Mesendoderm (in vitro differentiated cells): ENCODE results near the gene FAAP100.

Source experiments
- DNase-seq: peaks from one replicate; pipeline ENCODE4 v3.0.0; 2013
- H2AK5ac ChIP-seq: 2 replicates; pipeline ENCODE4 v1.6.1; 2013; ENCODE audit warnings: low read length, inconsistent platforms
- H2BK120ac ChIP-seq: 2 replicates; pipeline ENCODE4 v1.6.1; 2013; ENCODE audit warnings: low read depth, mild to moderate bottlenecking, low read length, moderate library complexity, mixed read lengths
- H2BK15ac ChIP-seq: replicated peaks from 2 replicates; pipeline ENCODE4 v1.6.1; 2013; ENCODE audit warnings: low read depth, mild to moderate bottlenecking, moderate library complexity
- H2BK5ac ChIP-seq: 2 replicates; pipeline ENCODE4 v1.6.1; 2013; ENCODE audit warnings: low read length, inconsistent platforms
- H3K18ac ChIP-seq: 2 replicates; pipeline ENCODE4 v1.6.1; 2013; ENCODE audit warnings: mild to moderate bottlenecking, low read length, mixed read lengths
- H3K23ac ChIP-seq: one replicate; pipeline ENCODE4 v1.6.1; 2013; ENCODE audit warnings: low read length
- H3K27ac ChIP-seq: 2 replicates; pipeline ENCODE4 v1.5.1; 2013; ENCODE audit warnings: low read depth, mild to moderate bottlenecking, inconsistent platforms, low read length, moderate library complexity
- H3K27me3 ChIP-seq: 2 replicates; pipeline ENCODE4 v1.6.1; 2013; ENCODE audit warnings: low read length, control low read depth, mild to moderate bottlenecking, inconsistent platforms; ENCODE audit not compliant: insufficient read depth, poor library complexity
- H3K36me3 ChIP-seq: 2 replicates; pipeline ENCODE4 v1.6.1; 2013; ENCODE audit warnings: low read length, inconsistent platforms; ENCODE audit not compliant: control insufficient read depth, insufficient read depth
- H3K4ac ChIP-seq: one replicate; pipeline ENCODE4 v1.6.1; 2013; ENCODE audit warnings: low read depth, mild to moderate bottlenecking, low read length, moderate library complexity
- H3K4me1 ChIP-seq: 2 replicates; pipeline ENCODE4 v1.6.1; 2013; ENCODE audit warnings: low read depth, low read length, inconsistent platforms; ENCODE audit not compliant: control insufficient read depth
- H3K4me2 ChIP-seq: 2 replicates; pipeline ENCODE4 v1.6.1; 2013; ENCODE audit warnings: low read length
- H3K4me3 ChIP-seq: 2 replicates; pipeline ENCODE4 v1.5.1; 2013; ENCODE audit warnings: mild to moderate bottlenecking, low read length
- H3K56ac ChIP-seq: one replicate; pipeline ENCODE4 v1.6.1; 2013; ENCODE audit warnings: low read length
- H3K79me1 ChIP-seq: 2 replicates; pipeline ENCODE4 v1.6.1; 2013; ENCODE audit warnings: low read length, inconsistent platforms
- H3K79me2 ChIP-seq: 2 replicates; pipeline ENCODE4 v1.6.1; 2013; ENCODE audit warnings: mild to moderate bottlenecking, low read length; ENCODE audit not compliant: control insufficient read depth, insufficient read depth
- H3K9ac ChIP-seq: 2 replicates; pipeline ENCODE4 v1.6.1; 2013; ENCODE audit warnings: low read length, inconsistent platforms
- H4K5ac ChIP-seq: one replicate; pipeline ENCODE4 v1.6.1; 2013; ENCODE audit warnings: low read length
- H4K8ac ChIP-seq: one replicate; pipeline ENCODE4 v1.6.1; 2013; ENCODE audit warnings: low read depth, mild to moderate bottlenecking, control low read depth, low read length, moderate library complexity
- WGBS: extraction: QIAGEN DNeasy Blood & Tissue Kit; methylation state at CpG from one replicate; pipeline ENCODE4 v1.1.7; 2013; ENCODE audit warnings: low lambda C conversion rate, missing lambda C conversion rate; ENCODE audit not compliant: insufficient coverage; ENCODE audit errors: extremely low coverage; 5-methylcytosine and 5-hydroxymethylcytosine counted together

The FAAP100 gene

DNA sequence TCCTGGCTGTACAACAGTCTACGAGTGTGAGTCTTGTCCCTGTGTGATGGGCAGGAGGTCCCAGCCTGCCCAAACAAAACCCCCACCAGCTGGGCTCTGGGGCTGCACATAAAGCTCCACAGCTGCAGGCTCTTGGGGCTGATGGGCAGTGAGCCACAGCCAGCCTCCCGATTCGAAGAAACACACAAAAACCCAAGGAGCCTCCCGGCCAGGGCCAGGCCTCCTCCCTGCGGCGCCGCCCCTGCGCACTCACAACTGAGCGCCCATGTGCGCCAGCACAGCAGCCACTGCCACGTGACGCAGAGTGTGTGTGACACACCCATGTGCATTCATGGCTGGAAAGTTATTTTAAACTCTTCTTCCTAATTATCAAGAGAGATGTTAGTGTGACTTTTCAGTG, 30.6 kb upstream of the FAAP100 start:
- Histone ChIP-seq H4K5ac (no peak overlapping the region), H3K23ac (no peak overlapping the region), H2BK5ac (no peak overlapping the region), H3K56ac (no peak overlapping the region), H3K36me3 (peaks cover 16% of the 10 kb centered on the region), H3K4me2 (no peak overlapping the region), H3K79me1 (peaks cover 6% of the 10 kb centered on the region), H3K27ac (no peak overlapping the region), H2AK5ac (no peak overlapping the region), H2BK15ac (no peak overlapping the region), H3K4me1 (no peaks in the 10 kb centered on the region), H3K79me2 (no peaks in the 10 kb centered on the region), H3K4ac (no peak overlapping the region), H4K8ac (no peak overlapping the region), H3K18ac (no peak overlapping the region), H3K9ac (no peak overlapping the region), H2BK120ac (no peak overlapping the region), H3K4me3 (no peak overlapping the region), H3K27me3 (no peaks in the 10 kb centered on the region)
- no peak for DNase-seq
- no CpG with 5 or more reads among the region's 12 CpGs for WGBS

DNA sequence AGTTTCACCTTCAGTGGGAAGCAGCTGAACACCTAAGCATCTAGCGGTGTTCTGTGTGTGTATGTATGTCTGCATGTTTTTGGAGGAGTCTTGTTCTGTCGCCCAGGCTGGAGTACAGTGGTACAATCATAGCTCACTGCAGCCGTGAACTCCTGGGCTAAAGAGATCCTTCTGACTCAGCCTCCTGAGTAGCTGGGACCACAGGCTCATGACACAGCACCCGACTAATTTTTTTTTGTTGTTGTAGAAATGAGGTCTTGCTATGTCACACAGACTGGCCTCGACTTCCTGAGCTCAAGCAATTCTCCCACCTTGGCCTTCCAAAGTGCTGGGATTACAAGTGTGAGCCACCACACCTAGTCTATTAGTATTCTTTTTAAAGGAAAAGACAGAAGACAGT, 30.2 kb upstream of the FAAP100 start:
- no CpG with 5 or more reads among the region's 5 CpGs for WGBS

GRCh38 chr17:81581758-81582157, 29.6 kb upstream of the FAAP100 start:
- Histone ChIP-seq H3K4me3 (no peak overlapping the region), H3K4me2 (no peak overlapping the region), H3K27me3 (no peaks in the 10 kb centered on the region), H3K4ac (no peak overlapping the region), H3K79me2 (no peaks in the 10 kb centered on the region), H3K56ac (no peak overlapping the region), H2AK5ac (no peak overlapping the region), H2BK15ac (no peak overlapping the region), H2BK120ac (no peak overlapping the region), H3K18ac (no peak overlapping the region), H2BK5ac (no peak overlapping the region), H3K9ac (no peak overlapping the region), H3K36me3 (peaks cover 18% of the 10 kb centered on the region), H4K8ac (no peak overlapping the region), H3K4me1 (no peaks in the 10 kb centered on the region), H4K5ac (no peak overlapping the region), H3K27ac (no peak overlapping the region), H3K79me1 (peaks cover 6% of the 10 kb centered on the region), H3K23ac (no peak overlapping the region)
- DNase-seq = no peak
- no CpG with 5 or more reads among the region's 8 CpGs for WGBS

More for the DNA sequence above, 30.2 kb upstream of the FAAP100 start:
- Histone ChIP-seq H3K27ac (no peak overlapping the region), H2BK120ac (no peak overlapping the region), H3K4me3 (no peak overlapping the region), H4K8ac (no peak overlapping the region), H3K4me2 (no peak overlapping the region), H2BK5ac (no peak overlapping the region), H3K79me2 (no peaks in the 10 kb centered on the region), H3K56ac (no peak overlapping the region), H3K36me3 (peaks cover 18% of the 10 kb centered on the region), H3K4ac (no peak overlapping the region), H3K9ac (no peak overlapping the region), H3K27me3 (no peaks in the 10 kb centered on the region), H3K79me1 (peaks cover 6% of the 10 kb centered on the region), H3K23ac (no peak overlapping the region), H4K5ac (no peak overlapping the region), H3K4me1 (no peaks in the 10 kb centered on the region), H2BK15ac (no peak overlapping the region), H3K18ac (no peak overlapping the region), H2AK5ac (no peak overlapping the region)
- DNase-seq = no peak

GRCh38 chr17:81580481-81580880, 28.3 kb upstream of the FAAP100 start:
- no CpG with 5 or more reads among the region's 6 CpGs for WGBS

DNA sequence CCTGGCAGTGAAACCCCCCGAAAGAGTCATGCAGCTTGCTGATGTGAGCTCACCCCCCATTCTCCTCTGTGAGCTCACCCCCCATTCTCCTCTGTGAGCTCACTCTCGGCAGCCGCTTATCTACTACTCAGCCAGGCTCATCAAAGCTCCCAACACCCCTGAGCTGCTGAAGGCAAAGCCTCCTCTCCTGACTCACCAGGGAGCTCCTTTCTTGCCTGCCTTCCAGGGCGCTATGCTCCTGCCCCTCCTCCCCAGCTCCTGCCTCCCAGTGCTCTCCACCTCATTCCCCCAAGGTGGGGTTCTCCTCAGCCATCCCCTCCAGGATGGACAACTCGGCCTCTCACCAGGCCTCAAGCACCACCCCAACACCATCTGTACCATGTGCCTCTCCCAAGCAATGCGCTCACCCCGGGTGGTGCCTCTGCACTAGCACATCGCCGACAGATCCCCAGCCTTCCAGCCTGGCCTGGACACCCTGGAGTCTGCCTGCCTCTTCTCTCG, 27.7 kb upstream of the FAAP100 start:
- peaks cover 18% of the 10 kb centered on the region for H3K36me3 ChIP-seq
- no peak overlapping the region for H2AK5ac ChIP-seq
- WGBS = no CpG with 5 or more reads among the region's 10 CpGs
- no peak overlapping the region for H4K8ac ChIP-seq
- no peak overlapping the region for H3K4ac ChIP-seq
- peaks cover 6% of the 10 kb centered on the region for H3K79me1 ChIP-seq
- no peak overlapping the region for H4K5ac ChIP-seq
- H3K4me2 ChIP-seq = no peak overlapping the region
- H3K27ac ChIP-seq = no peak overlapping the region
- H3K56ac ChIP-seq = no peak overlapping the region
- no peaks in the 10 kb centered on the region for H3K27me3 ChIP-seq
- H2BK15ac ChIP-seq = no peak overlapping the region
- H3K4me3 ChIP-seq = no peak overlapping the region
- H2BK5ac ChIP-seq = no peak overlapping the region
- no peak for DNase-seq
- H3K18ac ChIP-seq = no peak overlapping the region
- H3K23ac ChIP-seq = no peak overlapping the region
- H3K4me1 ChIP-seq = no peaks in the 10 kb centered on the region
- H2BK120ac ChIP-seq = no peak overlapping the region
- H3K79me2 ChIP-seq = no peaks in the 10 kb centered on the region
- H3K9ac ChIP-seq = no peak overlapping the region

More at GRCh38 chr17:81580481-81580880, 28.3 kb upstream of the FAAP100 start:
- Histone ChIP-seq H3K9ac (no peak overlapping the region), H4K8ac (no peak overlapping the region), H3K27me3 (no peaks in the 10 kb centered on the region), H3K27ac (no peak overlapping the region), H3K36me3 (peaks cover 19% of the 10 kb centered on the region), H2BK15ac (no peak overlapping the region), H3K18ac (no peak overlapping the region), H3K4me3 (no peak overlapping the region), H3K4me1 (no peaks in the 10 kb centered on the region), H3K4ac (no peak overlapping the region), H2BK5ac (no peak overlapping the region), H4K5ac (no peak overlapping the region), H2AK5ac (no peak overlapping the region), H3K79me1 (peaks cover 6% of the 10 kb centered on the region), H2BK120ac (no peak overlapping the region), H3K79me2 (no peaks in the 10 kb centered on the region), H3K4me2 (no peak overlapping the region), H3K23ac (no peak overlapping the region), H3K56ac (no peak overlapping the region)
- DNase-seq = no peak

DNA sequence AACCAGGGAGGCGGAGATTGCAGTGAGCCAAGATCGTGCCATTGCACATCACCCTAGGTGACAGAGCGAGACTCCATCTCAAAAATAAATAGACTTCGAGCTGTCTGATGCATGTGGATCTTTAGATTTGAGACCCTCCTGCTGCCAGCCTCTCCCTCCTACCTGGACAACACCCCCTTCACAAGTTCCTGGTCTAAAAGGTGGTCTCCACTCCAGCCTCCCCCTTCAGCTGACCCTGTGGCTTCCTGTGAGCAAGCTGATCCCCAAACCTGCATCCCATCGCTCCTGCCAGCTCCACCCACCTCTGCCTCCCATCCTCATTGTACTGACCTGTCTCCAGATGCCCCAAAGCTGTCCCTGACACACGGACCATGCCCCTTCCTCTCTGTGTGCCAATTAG, 27.1 kb upstream of the FAAP100 start:
- H3K27me3 ChIP-seq = no peaks in the 10 kb centered on the region
- H3K18ac ChIP-seq = no peak overlapping the region
- H3K56ac ChIP-seq = no peak overlapping the region
- H3K4me3 ChIP-seq = no peak overlapping the region
- no peak overlapping the region for H3K4ac ChIP-seq
- no peak overlapping the region for H2BK120ac ChIP-seq
- no peaks in the 10 kb centered on the region for H3K4me1 ChIP-seq
- no peaks in the 10 kb centered on the region for H3K79me2 ChIP-seq
- no peak overlapping the region for H4K5ac ChIP-seq
- no peak for DNase-seq
- no peak overlapping the region for H4K8ac ChIP-seq
- H3K23ac ChIP-seq = no peak overlapping the region
- peaks cover 16% of the 10 kb centered on the region for H3K36me3 ChIP-seq
- peaks cover 6% of the 10 kb centered on the region for H3K79me1 ChIP-seq
- H3K9ac ChIP-seq = no peak overlapping the region
- H2BK5ac ChIP-seq = no peak overlapping the region
- no peak overlapping the region for H2BK15ac ChIP-seq
- H3K4me2 ChIP-seq = no peak overlapping the region
- no peak overlapping the region for H2AK5ac ChIP-seq
- WGBS = no CpG with 5 or more reads among the region's 6 CpGs
- no peak overlapping the region for H3K27ac ChIP-seq
